ENCODE results near the gene SCN2B.

- TF ChIP-seq CTCF (IDR thresholded peaks at IDR 0.05 in 8 of 11, conservative IDR thresholded peaks at IDR 0.05 in 3 of 11) (no peak), POLR2A (IDR thresholded peaks at IDR 0.05) (no peak), POLR2AphosphoS5 (IDR thresholded peaks at IDR 0.05) (no peak)
These were observed 24.4 kb downstream of the SCN2B start for GRCh38 chr11:118152020-118152551.
